Astrocyte of the cerebellum (primary cell): Measurements from ENCODE around the gene TTLL11.

Experiments
- DNase-seq: peaks from one replicate; pipeline ENCODE4 v3.0.0-alpha.2; 2011; ENCODE audit warnings: low read depth
- H3K4me3 ChIP-seq: 2 replicates; pipeline ENCODE4 v1.5.1; 2011; ENCODE audit warnings: mild to moderate bottlenecking, low read depth, low read length, moderate library complexity
- CTCF ChIP-seq: IDR thresholded peaks from 2 replicates; pipeline ENCODE4 v1.5.1; 2012; ENCODE audit warnings: low read length, low read depth, moderate library complexity, mild to moderate bottlenecking; ENCODE audit errors: missing control alignments
- in situ Hi-C: cut with HindIII; loops from 2 replicates; pipeline ENCODE4 v1.10.0; 2017; ENCODE audit warnings: low sequenced_read_pairs

TTLL11 gene

GRCh38 chr9:121814594-121814993 is 278.5 kb downstream of the TTLL11 start:
- no peak for DNase-seq
- no peak for TF ChIP-seq CTCF
- in situ Hi-C loops = no loop called here
- H3K4me3 ChIP-seq = no peak overlapping the region

- in situ Hi-C loops = no loop called here
- no peak for TF ChIP-seq CTCF
- H3K4me3 ChIP-seq = no peak overlapping the region
- DNase-seq = no peak
Observed at GRCh38 chr9:121813519-121814210, 279.4 kb downstream of the TTLL11 start.

GRCh38 chr9:121812159-121812735 is 280.9 kb downstream of the TTLL11 start:
- no peak for TF ChIP-seq CTCF
- no peak overlapping the region for H3K4me3 ChIP-seq
- no peak for DNase-seq
- in situ Hi-C loops = no loop called here

- no peak for DNase-seq
- H3K4me3 ChIP-seq = no peak overlapping the region
- in situ Hi-C loops = no loop called here
- no peak for TF ChIP-seq CTCF
Observed at GRCh38 chr9:121811751-121812150, 281.4 kb downstream of the TTLL11 start.

- in situ Hi-C loops = no loop called here
- no peak for DNase-seq
- H3K4me3 ChIP-seq = no peak overlapping the region
- no peak for TF ChIP-seq CTCF
Observed at GRCh38 chr9:121811140-121811539, 282.0 kb downstream of the TTLL11 start.

GRCh38 chr9:121810489-121810888 is 282.6 kb downstream of the TTLL11 start:
- no peak overlapping the region for H3K4me3 ChIP-seq
- no peak for TF ChIP-seq CTCF
- no peak for DNase-seq
- in situ Hi-C loops = no loop called here
